GM23338 (cell line): ENCODE results near the gene IRGC. TPM values are rescaled to one million over a fixed set of nuclear protein-coding genes. Genes with fewer than 3 reads are reported as not detected.

ENCODE experiments used
- ATAC-seq: fragments of 200-7000 bp; cut with Tn5 transposase; 3 replicates; pipeline ENCODE4 v1.9.1; 2020
- DNase-seq: peaks from one replicate; pipeline ENCODE4 v3.0.0-alpha.2; 2015; ENCODE audit warnings: low spot score
- H2AFZ ChIP-seq: fragments of 200-600 bp; sonication (generic); 2 replicates; pipeline ENCODE4 v1.8.0; 2016; ENCODE audit warnings: antibody characterized with exemption, mild to moderate bottlenecking, moderate library complexity
- H3F3A ChIP-seq: fragments of 200-600 bp; sonication (generic); replicated peaks from 2 replicates; pipeline ENCODE4 v1.8.0; 2017; ENCODE audit warnings: antibody characterized with exemption, mixed run types, low read depth
- H3K27ac ChIP-seq: fragments of 200-600 bp; sonication (generic); 2 replicates; pipeline ENCODE4 v1.6.1; 2016; ENCODE audit warnings: low read depth
- H3K27me3 ChIP-seq: fragments of 200-600 bp; sonication (generic); 2 replicates; pipeline ENCODE4 v1.8.0; 2016; ENCODE audit warnings: mild to moderate bottlenecking, mixed run types, moderate library complexity; ENCODE audit not compliant: insufficient read depth
- H3K36me3 ChIP-seq: fragments of 200-600 bp; sonication (generic); 2 replicates; pipeline ENCODE4 v1.8.0; 2016; ENCODE audit warnings: mild to moderate bottlenecking; ENCODE audit not compliant: insufficient read depth
- H3K4me1 ChIP-seq: fragments of 200-600 bp; sonication (generic); 2 replicates; pipeline ENCODE4 v1.8.0; 2016; ENCODE audit warnings: mild to moderate bottlenecking, moderate library complexity; ENCODE audit not compliant: insufficient read depth
- H3K4me2 ChIP-seq: fragments of 200-600 bp; sonication (generic); 2 replicates; pipeline ENCODE4 v1.7.1; 2017; ENCODE audit warnings: mixed run types
- H3K4me3 ChIP-seq: fragments of 200-600 bp; sonication (generic); 2 replicates; pipeline ENCODE4 v1.6.1; 2016; ENCODE audit warnings: mixed run types
- H3K79me2 ChIP-seq: fragments of 200-600 bp; sonication (generic); replicated peaks from 2 replicates; pipeline ENCODE4 v1.8.0; 2017; ENCODE audit warnings: mild to moderate bottlenecking; ENCODE audit not compliant: insufficient read depth
- H3K9me2 ChIP-seq: fragments of 200-600 bp; sonication (generic); 2 replicates; pipeline ENCODE4 v1.8.0; 2017; ENCODE audit not compliant: insufficient read depth
- H4K20me1 ChIP-seq: fragments of 200-600 bp; sonication (generic); replicated peaks from 2 replicates; pipeline ENCODE4 v1.8.0; 2017; ENCODE audit warnings: mild to moderate bottlenecking; ENCODE audit not compliant: insufficient read depth
- H3K27ac Mint-ChIP-seq: 2 replicates; pipeline ENCODE4 v1.8.0; 2020; ENCODE audit warnings: inconsistent platforms, mild to moderate bottlenecking, moderate library complexity, mixed read lengths
- H3K27me3 Mint-ChIP-seq: 3 replicates; pipeline ENCODE4 v1.8.0; 2022; ENCODE audit warnings: low read depth, mild to moderate bottlenecking, moderate library complexity, mixed read lengths, inconsistent platforms; ENCODE audit not compliant: insufficient read depth, poor library complexity
- H3K36me3 Mint-ChIP-seq: 3 replicates; pipeline ENCODE4 v1.8.0; 2021; ENCODE audit warnings: low read depth, mild to moderate bottlenecking, inconsistent platforms, moderate library complexity, mixed read lengths
- H3K4me1 Mint-ChIP-seq: 3 replicates; pipeline ENCODE4 v1.8.0; 2020; ENCODE audit warnings: mild to moderate bottlenecking, inconsistent platforms, mixed read lengths
- H3K4me3 Mint-ChIP-seq: 3 replicates; pipeline ENCODE4 v1.8.0; 2021; ENCODE audit warnings: moderate library complexity, mild to moderate bottlenecking, inconsistent platforms, mixed read lengths
- H3K9me3 Mint-ChIP-seq: 3 replicates; pipeline ENCODE4 v1.8.0; 2020; ENCODE audit warnings: moderate library complexity, mild to moderate bottlenecking, inconsistent platforms, mixed read lengths
- CREB1 ChIP-seq: fragments of 250-450 bp; sonication (Bioruptor Pico); IDR thresholded peaks from 2 replicates; pipeline ENCODE4 v1.5.0; 2020; ENCODE audit warnings: low read depth, mild to moderate bottlenecking, moderate library complexity
- EZH2phosphoT487 ChIP-seq: fragments of 200-600 bp; sonication (generic); IDR thresholded peaks from one replicate; pipeline ENCODE4 v1.8.1; 2018; ENCODE audit warnings: antibody characterized with exemption; ENCODE audit not compliant: unreplicated experiment
- JUNB ChIP-seq: IDR thresholded peaks from one replicate; pipeline ENCODE4 v1.6.1; 2016; ENCODE audit warnings: antibody characterized with exemption; ENCODE audit not compliant: unreplicated experiment
- POLR2AphosphoS5 ChIP-seq: IDR thresholded peaks from 2 replicates; pipeline ENCODE4 v1.6.1; 2016; ENCODE audit warnings: antibody characterized with exemption, low read depth
- STAT1 ChIP-seq: IDR thresholded peaks from one replicate; pipeline ENCODE4 v1.6.1; 2016; ENCODE audit warnings: antibody characterized with exemption; ENCODE audit not compliant: unreplicated experiment
- ZNF114 ChIP-seq: fragments of 250-450 bp; sonication (Bioruptor Pico); IDR thresholded peaks from 2 replicates; pipeline ENCODE4 v1.5.0; 2020; ENCODE audit warnings: mild to moderate bottlenecking, moderate library complexity
- polyA plus RNA-seq: library from polyadenylated mRNA; unstranded; fragments of >200 nt; fragmentation: Nextera tagmentation; extraction: Ambion mirVana; gene quantifications from 2 replicates; pipeline ENCODE4 v1.2.1, GENCODE V29; 2016
- total RNA-seq: library from RNA; depleted of rRNA; stranded (reverse); fragments of >200 nt; shearing (Covaris generic); gene quantifications from 2 replicates; pipeline ENCODE4 v1.2.3, GENCODE V29; 2014
- TF ChIP-seq, protein P1 (sequence below): IDR thresholded peaks from 2 replicates; pipeline ENCODE4 v1.6.1; 2016; ENCODE audit warnings: antibody characterized with exemption
- TF ChIP-seq, protein P2 (sequence below): fragments of 250-450 bp; sonication (Bioruptor Pico); IDR thresholded peaks from 2 replicates; pipeline ENCODE4 v1.5.0; 2020; ENCODE audit warnings: mild to moderate bottlenecking, moderate library complexity

Gene IRGC
- total and polyA plus RNA-seq, 2 experiments from 2014 or later = not detected

DNA sequence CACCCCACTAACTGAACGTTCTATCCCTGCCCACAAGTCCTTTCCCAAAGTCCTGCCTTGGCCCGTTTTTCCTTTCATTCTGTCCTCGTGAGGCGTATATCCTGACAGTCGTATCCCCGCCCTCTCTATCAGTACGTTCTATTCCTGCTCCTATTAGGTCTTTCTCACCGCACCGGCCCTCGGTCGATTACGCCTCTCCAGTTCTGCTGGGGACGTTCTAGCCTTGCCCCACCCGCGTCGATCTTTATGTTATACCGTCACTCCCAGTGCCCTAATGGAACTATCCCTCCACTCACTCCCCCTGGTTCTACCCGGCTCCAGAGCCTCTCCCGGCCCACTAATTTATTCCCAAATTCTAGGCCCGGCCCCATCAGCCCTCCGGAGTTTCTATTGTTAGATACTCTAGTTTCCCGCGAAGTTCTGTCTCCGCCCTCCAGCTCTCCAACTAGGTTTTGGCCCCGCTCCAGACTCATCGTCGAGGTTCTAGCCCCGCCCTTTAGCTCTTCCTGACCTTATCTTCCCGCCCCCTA is 47.9 kb upstream of the IRGC start:
- H3K4me1 ChIP-seq = peaks cover 20% of the 10 kb centered on the region; the same call in 1 of the 2 replicates
- peak overlapping the region; percentile 85 for H3K27ac ChIP-seq
- peak overlapping the region; percentile 47 for H2AFZ ChIP-seq
- H3K36me3 Mint-ChIP-seq = peaks cover 27% of the 10 kb centered on the region
- peak overlapping the region; percentile 57 for H3K4me3 ChIP-seq
- H3K27me3 Mint-ChIP-seq = peaks cover 21% of the 10 kb centered on the region
- TF ChIP-seq POLR2AphosphoS5 (peak; percentile 30; the same call in 1 of the 2 replicates), JUNB (no peak)
- TF ChIP-seq, protein P1, sequence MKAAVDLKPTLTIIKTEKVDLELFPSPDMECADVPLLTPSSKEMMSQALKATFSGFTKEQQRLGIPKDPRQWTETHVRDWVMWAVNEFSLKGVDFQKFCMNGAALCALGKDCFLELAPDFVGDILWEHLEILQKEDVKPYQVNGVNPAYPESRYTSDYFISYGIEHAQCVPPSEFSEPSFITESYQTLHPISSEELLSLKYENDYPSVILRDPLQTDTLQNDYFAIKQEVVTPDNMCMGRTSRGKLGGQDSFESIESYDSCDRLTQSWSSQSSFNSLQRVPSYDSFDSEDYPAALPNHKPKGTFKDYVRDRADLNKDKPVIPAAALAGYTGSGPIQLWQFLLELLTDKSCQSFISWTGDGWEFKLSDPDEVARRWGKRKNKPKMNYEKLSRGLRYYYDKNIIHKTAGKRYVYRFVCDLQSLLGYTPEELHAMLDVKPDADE = no peak
- H3K27me3 ChIP-seq = peaks cover 26% of the 10 kb centered on the region
- DNase-seq (no peak), ATAC-seq (peak; percentile 61)
- peaks cover 31% of the 10 kb centered on the region for H3K4me1 Mint-ChIP-seq
- no peaks in the 10 kb centered on the region for H4K20me1 ChIP-seq
- peak overlapping the region; percentile 83 for H3K4me2 ChIP-seq
- H3K9me3 Mint-ChIP-seq = no peaks in the 10 kb centered on the region
- peak overlapping the region; percentile 98 for H3K27ac Mint-ChIP-seq
- no peaks in the 10 kb centered on the region for H3K79me2 ChIP-seq
- peak overlapping the region; percentile 84 for H3K4me3 Mint-ChIP-seq
- H3F3A ChIP-seq = peaks cover 12% of the 10 kb centered on the region; the same call in 1 of the 2 replicates
- no peaks in the 10 kb centered on the region for H3K9me2 ChIP-seq
- H3K36me3 ChIP-seq = no peaks in the 10 kb centered on the region

DNA sequence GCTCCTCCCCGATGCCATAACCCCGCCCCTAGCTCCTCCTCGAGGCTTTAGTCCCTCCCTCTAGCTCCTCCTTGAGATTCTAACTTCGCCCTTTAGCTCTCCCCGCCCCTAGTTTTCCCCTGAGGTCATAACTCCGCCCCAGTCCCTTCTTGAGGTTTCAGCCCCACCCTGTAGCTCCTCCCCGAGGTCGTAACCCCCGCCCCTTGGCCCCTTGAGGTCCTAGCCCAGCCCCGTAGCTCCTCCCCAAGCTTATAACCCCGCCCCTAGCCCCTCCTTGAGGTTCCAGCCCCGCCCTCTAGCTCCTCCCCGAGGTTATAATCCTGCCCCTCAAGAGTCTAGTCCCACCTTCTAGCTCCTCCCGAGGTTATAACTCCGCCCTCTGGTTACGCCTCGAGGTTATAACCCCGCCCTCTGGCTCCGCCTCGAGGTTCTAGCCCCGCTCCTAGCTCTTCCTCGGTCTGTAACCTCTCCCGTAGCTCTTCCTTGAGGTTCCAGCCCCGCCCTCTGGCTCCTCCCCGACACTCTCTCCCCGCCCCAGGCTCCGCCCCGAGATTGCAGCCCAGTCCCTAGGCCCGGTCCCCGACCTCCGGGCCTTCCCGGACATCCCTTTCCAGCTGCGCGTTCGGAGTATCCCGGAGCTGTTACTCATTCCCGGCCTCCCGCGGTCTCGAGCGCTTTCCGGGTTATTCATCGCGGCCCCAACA is 47.3 kb upstream of the IRGC start:
- TF ChIP-seq EZH2phosphoT487 = no peak
- TF ChIP-seq POLR2AphosphoS5 = peak; percentile 70
- peak overlapping the region; percentile 83 for H3K27ac ChIP-seq
- Mint-ChIP-seq H3K9me3 (no peaks in the 10 kb centered on the region), H3K4me3 (peak overlapping the region; percentile 84), H3K27me3 (peaks cover 21% of the 10 kb centered on the region), H3K4me1 (peaks cover 31% of the 10 kb centered on the region), H3K36me3 (peaks cover 26% of the 10 kb centered on the region), H3K27ac (no peak overlapping the region)
- peaks cover 12% of the 10 kb centered on the region; the same call in 1 of the 2 replicates for H3F3A ChIP-seq
- H3K4me3 ChIP-seq = peak overlapping the region; percentile 58
- H3K79me2 ChIP-seq = no peaks in the 10 kb centered on the region
- H3K36me3 ChIP-seq = no peaks in the 10 kb centered on the region
- peak overlapping the region; percentile 83 for H2AFZ ChIP-seq
- ATAC-seq (peak; percentile 89), DNase-seq (peak; percentile 100)
- H3K4me2 ChIP-seq = peak overlapping the region; percentile 85
- H4K20me1 ChIP-seq = no peaks in the 10 kb centered on the region
- peaks cover 20% of the 10 kb centered on the region; the same call in 1 of the 2 replicates for H3K4me1 ChIP-seq
- H3K27me3 ChIP-seq = peaks cover 26% of the 10 kb centered on the region
- H3K9me2 ChIP-seq = no peaks in the 10 kb centered on the region

DNA sequence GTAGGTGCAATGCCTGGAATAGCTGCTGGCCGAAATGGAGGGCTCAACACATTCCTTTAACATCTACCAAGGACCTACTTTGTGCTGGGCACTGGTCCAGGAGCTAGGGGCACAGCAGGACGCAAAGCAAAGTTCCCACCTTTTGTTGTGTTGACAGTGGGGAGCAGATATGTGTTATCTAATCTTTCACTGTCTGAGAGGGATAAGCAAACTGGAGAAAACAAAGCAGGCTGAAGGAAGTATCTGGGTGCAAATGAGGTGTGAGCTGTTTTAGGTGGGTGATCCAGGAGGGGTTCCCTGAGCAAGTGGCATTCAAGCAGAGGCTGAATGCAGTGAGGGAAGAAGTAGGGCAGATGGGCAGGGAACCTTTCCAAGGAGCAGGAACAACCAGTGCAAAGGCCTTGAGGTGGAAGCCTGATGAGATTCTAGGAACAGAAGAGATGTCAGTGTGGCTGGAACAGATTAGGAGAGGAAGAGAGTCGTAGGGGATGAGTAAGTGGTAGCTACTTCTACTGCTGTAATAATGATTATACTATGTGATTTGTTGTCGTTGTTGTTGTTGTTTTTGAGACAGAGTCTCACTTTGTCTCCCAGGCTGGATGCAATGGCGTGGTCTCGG is 43.7 kb upstream of the IRGC start:
- no peaks in the 10 kb centered on the region for H3K9me2 ChIP-seq
- H3K4me1 ChIP-seq = peaks cover 22% of the 10 kb centered on the region; the same call in 1 of the 2 replicates
- H3K9me3 Mint-ChIP-seq = no peaks in the 10 kb centered on the region
- H3F3A ChIP-seq = peaks cover 11% of the 10 kb centered on the region; the same call in 1 of the 2 replicates
- no peak for ATAC-seq
- no peaks in the 10 kb centered on the region for H4K20me1 ChIP-seq
- H3K4me2 ChIP-seq = peak overlapping the region; percentile 49; the same call in 1 of the 2 replicates
- H3K4me1 Mint-ChIP-seq = peaks cover 38% of the 10 kb centered on the region
- peaks cover 24% of the 10 kb centered on the region for H3K27me3 Mint-ChIP-seq
- no peaks in the 10 kb centered on the region for H3K79me2 ChIP-seq
- H3K27me3 ChIP-seq = peaks cover 24% of the 10 kb centered on the region
- peak; percentile 21 for DNase-seq
- no peak overlapping the region for H3K27ac Mint-ChIP-seq
- H3K27ac ChIP-seq = no peak overlapping the region
- H3K36me3 ChIP-seq = no peaks in the 10 kb centered on the region
- H3K4me3 ChIP-seq = no peak overlapping the region
- H2AFZ ChIP-seq = peak overlapping the region; percentile 15; the same call in 1 of the 2 replicates
- peaks cover 9% of the 10 kb centered on the region for H3K36me3 Mint-ChIP-seq
- no peak overlapping the region for H3K4me3 Mint-ChIP-seq
- TF ChIP-seq STAT1 = no peak
- no peak for TF ChIP-seq CREB1 (CRISPR knock-in tag)
- TF ChIP-seq ZNF114 = no peak
- TF ChIP-seq, protein P2, sequence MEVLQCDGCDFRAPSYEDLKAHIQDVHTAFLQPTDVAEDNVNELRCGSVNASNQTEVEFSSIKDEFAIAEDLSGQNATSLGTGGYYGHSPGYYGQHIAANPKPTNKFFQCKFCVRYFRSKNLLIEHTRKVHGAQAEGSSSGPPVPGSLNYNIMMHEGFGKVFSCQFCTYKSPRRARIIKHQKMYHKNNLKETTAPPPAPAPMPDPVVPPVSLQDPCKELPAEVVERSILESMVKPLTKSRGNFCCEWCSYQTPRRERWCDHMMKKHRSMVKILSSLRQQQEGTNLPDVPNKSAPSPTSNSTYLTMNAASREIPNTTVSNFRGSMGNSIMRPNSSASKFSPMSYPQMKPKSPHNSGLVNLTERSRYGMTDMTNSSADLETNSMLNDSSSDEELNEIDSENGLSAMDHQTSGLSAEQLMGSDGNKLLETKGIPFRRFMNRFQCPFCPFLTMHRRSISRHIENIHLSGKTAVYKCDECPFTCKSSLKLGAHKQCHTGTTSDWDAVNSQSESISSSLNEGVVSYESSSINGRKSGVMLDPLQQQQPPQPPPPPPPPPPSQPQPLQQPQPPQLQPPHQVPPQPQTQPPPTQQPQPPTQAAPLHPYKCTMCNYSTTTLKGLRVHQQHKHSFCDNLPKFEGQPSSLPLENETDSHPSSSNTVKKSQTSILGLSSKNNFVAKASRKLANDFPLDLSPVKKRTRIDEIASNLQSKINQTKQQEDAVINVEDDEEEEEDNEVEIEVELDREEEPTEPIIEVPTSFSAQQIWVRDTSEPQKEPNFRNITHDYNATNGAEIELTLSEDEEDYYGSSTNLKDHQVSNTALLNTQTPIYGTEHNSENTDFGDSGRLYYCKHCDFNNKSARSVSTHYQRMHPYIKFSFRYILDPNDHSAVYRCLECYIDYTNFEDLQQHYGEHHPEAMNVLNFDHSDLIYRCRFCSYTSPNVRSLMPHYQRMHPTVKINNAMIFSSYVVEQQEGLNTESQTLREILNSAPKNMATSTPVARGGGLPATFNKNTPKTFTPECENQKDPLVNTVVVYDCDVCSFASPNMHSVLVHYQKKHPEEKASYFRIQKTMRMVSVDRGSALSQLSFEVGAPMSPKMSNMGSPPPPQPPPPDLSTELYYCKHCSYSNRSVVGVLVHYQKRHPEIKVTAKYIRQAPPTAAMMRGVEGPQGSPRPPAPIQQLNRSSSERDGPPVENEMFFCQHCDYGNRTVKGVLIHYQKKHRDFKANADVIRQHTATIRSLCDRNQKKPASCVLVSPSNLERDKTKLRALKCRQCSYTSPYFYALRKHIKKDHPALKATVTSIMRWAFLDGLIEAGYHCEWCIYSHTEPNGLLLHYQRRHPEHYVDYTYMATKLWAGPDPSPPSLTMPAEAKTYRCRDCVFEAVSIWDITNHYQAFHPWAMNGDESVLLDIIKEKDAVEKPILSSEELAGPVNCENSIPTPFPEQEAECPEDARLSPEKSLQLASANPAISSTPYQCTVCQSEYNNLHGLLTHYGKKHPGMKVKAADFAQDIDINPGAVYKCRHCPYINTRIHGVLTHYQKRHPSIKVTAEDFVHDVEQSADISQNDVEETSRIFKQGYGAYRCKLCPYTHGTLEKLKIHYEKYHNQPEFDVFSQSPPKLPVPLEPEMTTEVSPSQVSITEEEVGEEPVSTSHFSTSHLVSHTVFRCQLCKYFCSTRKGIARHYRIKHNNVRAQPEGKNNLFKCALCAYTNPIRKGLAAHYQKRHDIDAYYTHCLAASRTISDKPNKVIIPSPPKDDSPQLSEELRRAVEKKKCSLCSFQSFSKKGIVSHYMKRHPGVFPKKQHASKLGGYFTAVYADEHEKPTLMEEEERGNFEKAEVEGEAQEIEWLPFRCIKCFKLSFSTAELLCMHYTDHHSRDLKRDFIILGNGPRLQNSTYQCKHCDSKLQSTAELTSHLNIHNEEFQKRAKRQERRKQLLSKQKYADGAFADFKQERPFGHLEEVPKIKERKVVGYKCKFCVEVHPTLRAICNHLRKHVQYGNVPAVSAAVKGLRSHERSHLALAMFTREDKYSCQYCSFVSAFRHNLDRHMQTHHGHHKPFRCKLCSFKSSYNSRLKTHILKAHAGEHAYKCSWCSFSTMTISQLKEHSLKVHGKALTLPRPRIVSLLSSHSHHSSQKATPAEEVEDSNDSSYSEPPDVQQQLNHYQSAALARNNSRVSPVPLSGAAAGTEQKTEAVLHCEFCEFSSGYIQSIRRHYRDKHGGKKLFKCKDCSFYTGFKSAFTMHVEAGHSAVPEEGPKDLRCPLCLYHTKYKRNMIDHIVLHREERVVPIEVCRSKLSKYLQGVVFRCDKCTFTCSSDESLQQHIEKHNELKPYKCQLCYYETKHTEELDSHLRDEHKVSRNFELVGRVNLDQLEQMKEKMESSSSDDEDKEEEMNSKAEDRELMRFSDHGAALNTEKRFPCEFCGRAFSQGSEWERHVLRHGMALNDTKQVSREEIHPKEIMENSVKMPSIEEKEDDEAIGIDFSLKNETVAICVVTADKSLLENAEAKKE (CRISPR knock-in tag) = no peak
